ENCODE measurements around the gene MGAT4B. TPM values are rescaled to one million over a fixed set of nuclear protein-coding genes. Genes with fewer than 3 reads are reported as not detected.

MGAT4B gene
- total RNA-seq, 1 experiment from 2014 or later, result 60.5 TPM

Other genes with a start within 250 kb of the MGAT4B start
- 828 and 1,009 TPM in 2 replicates for gene HNRNPH1, start 183.2 kb downstream of the MGAT4B start, total RNA-seq (2014; rRNA removed; shearing (Covaris generic))
- not detected in 2 replicates for gene CBY3, start 125.8 kb downstream of the MGAT4B start, total RNA-seq (2014; rRNA removed; shearing (Covaris generic))
- gene CANX, start 107.9 kb downstream of the MGAT4B start, total RNA-seq (2014; rRNA removed; shearing (Covaris generic)), result 453 and 506 TPM in 2 replicates
- 25.0 and 25.1 TPM in 2 replicates for gene MAML1, start 74.0 kb downstream of the MGAT4B start, total RNA-seq (2014; rRNA removed; shearing (Covaris generic))
- gene LTC4S, start 12.9 kb downstream of the MGAT4B start, total RNA-seq (2014; rRNA removed; shearing (Covaris generic)), result not detected in 2 replicates
- 64.9 and 65.8 TPM in 2 replicates for gene SQSTM1, start 14.0 kb upstream of the MGAT4B start, total RNA-seq (2014; rRNA removed; shearing (Covaris generic))
- gene MRNIP, start 52.0 kb upstream of the MGAT4B start, total RNA-seq (2014; rRNA removed; shearing (Covaris generic)), result 10.3 and 15.3 TPM in 2 replicates
- gene TBC1D9B, start 101.0 kb upstream of the MGAT4B start, total RNA-seq (2014; rRNA removed; shearing (Covaris generic)), result 33.6 and 37.0 TPM in 2 replicates